ENCODE results near the gene EFCAB14.

- TF ChIP-seq CTCF (IDR thresholded peaks at IDR 0.05): no peak
- no peak for TF ChIP-seq POLR2A (IDR thresholded peaks at IDR 0.05)
Observed at GRCh38 chr1:46647611-46648010, 71.3 kb downstream of the EFCAB14 start.
